ENCODE results near the gene FUT9.

FUT9 gene

DNA sequence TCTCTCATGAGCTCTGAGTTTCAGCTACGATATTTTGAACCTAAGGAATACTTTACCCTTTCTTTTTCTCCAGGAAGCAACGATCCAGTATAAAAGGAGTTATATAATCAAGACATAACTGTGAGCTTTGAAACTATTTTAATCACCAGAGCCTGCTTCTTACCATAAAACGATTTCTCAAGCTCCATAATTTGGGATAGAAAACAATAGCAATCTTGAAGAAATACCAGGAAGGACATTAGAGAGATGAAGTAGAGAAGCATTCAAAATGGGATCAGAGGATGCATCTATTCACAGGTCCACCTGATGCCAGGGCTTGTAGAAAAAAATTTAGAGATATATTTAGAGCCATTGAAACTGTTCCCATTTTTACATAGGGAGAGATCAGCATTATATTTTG lies 135.9 kb downstream of the FUT9 start:
- H4K20me1 ChIP-seq (ENCODE audit: control insufficient read depth, insufficient read depth, low read depth, low read length), result no peaks in the 10 kb centered on the region
- TF ChIP-seq, protein P1, sequence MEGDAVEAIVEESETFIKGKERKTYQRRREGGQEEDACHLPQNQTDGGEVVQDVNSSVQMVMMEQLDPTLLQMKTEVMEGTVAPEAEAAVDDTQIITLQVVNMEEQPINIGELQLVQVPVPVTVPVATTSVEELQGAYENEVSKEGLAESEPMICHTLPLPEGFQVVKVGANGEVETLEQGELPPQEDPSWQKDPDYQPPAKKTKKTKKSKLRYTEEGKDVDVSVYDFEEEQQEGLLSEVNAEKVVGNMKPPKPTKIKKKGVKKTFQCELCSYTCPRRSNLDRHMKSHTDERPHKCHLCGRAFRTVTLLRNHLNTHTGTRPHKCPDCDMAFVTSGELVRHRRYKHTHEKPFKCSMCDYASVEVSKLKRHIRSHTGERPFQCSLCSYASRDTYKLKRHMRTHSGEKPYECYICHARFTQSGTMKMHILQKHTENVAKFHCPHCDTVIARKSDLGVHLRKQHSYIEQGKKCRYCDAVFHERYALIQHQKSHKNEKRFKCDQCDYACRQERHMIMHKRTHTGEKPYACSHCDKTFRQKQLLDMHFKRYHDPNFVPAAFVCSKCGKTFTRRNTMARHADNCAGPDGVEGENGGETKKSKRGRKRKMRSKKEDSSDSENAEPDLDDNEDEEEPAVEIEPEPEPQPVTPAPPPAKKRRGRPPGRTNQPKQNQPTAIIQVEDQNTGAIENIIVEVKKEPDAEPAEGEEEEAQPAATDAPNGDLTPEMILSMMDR (IDR thresholded peaks at IDR 0.05; ENCODE audit: low read depth, low read length, poor library complexity, severe bottlenecking), result no peak
- no peaks in the 10 kb centered on the region for H3K4me1 ChIP-seq (ENCODE audit: control insufficient read depth, low read length)
- no peaks in the 10 kb centered on the region for H3K36me3 ChIP-seq (ENCODE audit: control insufficient read depth, low read length)
- H3K27me3 ChIP-seq (ENCODE audit: control insufficient read depth, low read length), result no peaks in the 10 kb centered on the region
- H3F3A ChIP-seq (ENCODE audit: control insufficient read depth, insufficient read depth), result no peaks in the 10 kb centered on the region
- no peaks in the 10 kb centered on the region for H3K9me2 ChIP-seq (replicated peaks; ENCODE audit: control insufficient read depth, low read length)
- H3K79me2 ChIP-seq (ENCODE audit: control insufficient read depth, low read length), result no peaks in the 10 kb centered on the region
- no peaks in the 10 kb centered on the region for H3K9me3 ChIP-seq (ENCODE audit: control insufficient read depth, insufficient read depth, low read length)
- no peak overlapping the region for H3K4me3 ChIP-seq (ENCODE audit: low read length)
- H3K27ac ChIP-seq (ENCODE audit: low read depth, low read length), result no peak overlapping the region
- no peak overlapping the region for H3K4me2 ChIP-seq (ENCODE audit: low read length)

DNA sequence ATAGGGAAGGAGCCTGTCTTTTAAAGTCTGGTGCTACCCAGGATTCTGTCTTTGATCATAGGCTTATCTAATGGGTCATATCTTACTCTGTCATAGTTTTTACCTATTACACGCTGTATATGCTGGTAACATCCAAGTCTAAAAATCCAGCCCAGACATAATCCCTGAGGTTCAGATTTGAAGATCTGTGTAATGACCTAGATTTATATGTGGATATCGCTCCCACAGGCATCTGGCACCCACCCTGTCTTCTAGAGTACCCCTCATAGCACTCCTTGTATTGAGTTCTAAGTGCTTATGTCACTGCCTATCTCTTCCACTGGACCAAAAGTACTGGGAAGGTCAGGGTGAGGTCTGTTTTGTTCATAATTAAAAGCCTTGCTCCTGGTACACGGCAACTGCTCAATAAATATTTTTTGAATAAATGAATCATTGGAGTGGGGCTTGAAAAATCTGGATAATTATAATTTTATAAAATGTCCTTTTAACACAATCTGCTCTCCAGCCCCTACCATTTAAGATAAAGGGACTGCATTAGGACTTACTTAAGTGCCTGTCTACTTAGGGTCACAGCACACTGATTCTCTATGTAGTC lies 136.4 kb downstream of the FUT9 start:
- Histone ChIP-seq H3K9me2 (replicated peaks; ENCODE audit: control insufficient read depth, low read length) (no peaks in the 10 kb centered on the region), H3K36me3 (ENCODE audit: control insufficient read depth, low read length) (no peaks in the 10 kb centered on the region), H3K27me3 (ENCODE audit: control insufficient read depth, low read length) (no peaks in the 10 kb centered on the region), H3K27ac (ENCODE audit: low read depth, low read length) (no peak overlapping the region), H3K4me3 (ENCODE audit: low read length) (no peak overlapping the region), H3K4me2 (ENCODE audit: low read length) (no peak overlapping the region), H4K20me1 (ENCODE audit: control insufficient read depth, insufficient read depth, low read depth, low read length) (no peaks in the 10 kb centered on the region), H3K79me2 (ENCODE audit: control insufficient read depth, low read length) (no peaks in the 10 kb centered on the region), H3K9me3 (ENCODE audit: control insufficient read depth, insufficient read depth, low read length) (no peaks in the 10 kb centered on the region), H3K4me1 (ENCODE audit: control insufficient read depth, low read length) (no peaks in the 10 kb centered on the region), H3F3A (ENCODE audit: control insufficient read depth, insufficient read depth) (no peaks in the 10 kb centered on the region)
- TF ChIP-seq, protein P1 (IDR thresholded peaks at IDR 0.05; ENCODE audit: low read depth, low read length, poor library complexity, severe bottlenecking), result no peak
- no peak for TF ChIP-seq EZH2phosphoT487 (IDR thresholded peaks at IDR 0.05; ENCODE audit: borderline replicate concordance, low read length)

DNA sequence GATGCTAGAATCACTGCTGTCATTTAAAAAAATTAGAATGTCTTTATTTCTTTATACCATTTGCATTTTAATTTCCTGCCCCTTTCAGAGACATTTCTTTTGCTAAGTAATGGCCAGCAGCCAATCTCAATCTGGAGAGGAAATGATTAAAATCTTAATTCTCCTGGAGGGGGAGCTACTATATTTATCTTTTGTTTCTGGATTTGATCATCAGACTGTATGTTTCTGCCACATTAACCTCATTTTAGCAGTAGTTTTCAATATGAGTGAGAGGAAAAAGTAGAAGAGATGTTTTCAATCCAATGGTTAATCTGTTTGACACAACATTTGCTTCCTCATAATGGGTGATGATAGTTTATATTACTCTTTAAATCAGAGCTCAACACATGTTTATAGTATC lies 138.0 kb downstream of the FUT9 start:
- Histone ChIP-seq H3K36me3 (ENCODE audit: control insufficient read depth, low read length) (no peaks in the 10 kb centered on the region), H3K27ac (ENCODE audit: low read depth, low read length) (no peak overlapping the region), H3K4me2 (ENCODE audit: low read length) (no peak overlapping the region), H3K27me3 (ENCODE audit: control insufficient read depth, low read length) (no peaks in the 10 kb centered on the region), H3K9me2 (replicated peaks; ENCODE audit: control insufficient read depth, low read length) (no peaks in the 10 kb centered on the region), H3K79me2 (ENCODE audit: control insufficient read depth, low read length) (no peaks in the 10 kb centered on the region), H4K20me1 (ENCODE audit: control insufficient read depth, insufficient read depth, low read depth, low read length) (no peaks in the 10 kb centered on the region), H3F3A (ENCODE audit: control insufficient read depth, insufficient read depth) (no peaks in the 10 kb centered on the region), H3K4me3 (ENCODE audit: low read length) (no peak overlapping the region), H3K4me1 (ENCODE audit: control insufficient read depth, low read length) (no peaks in the 10 kb centered on the region), H3K9me3 (ENCODE audit: control insufficient read depth, insufficient read depth, low read length) (no peaks in the 10 kb centered on the region)
- TF ChIP-seq EZH2phosphoT487 (IDR thresholded peaks at IDR 0.05; ENCODE audit: borderline replicate concordance, low read length), result no peak
- TF ChIP-seq, protein P1 (IDR thresholded peaks at IDR 0.05; ENCODE audit: low read depth, low read length, poor library complexity, severe bottlenecking), result no peak

Measured in DOHH2 (cell line).